Measurements from ENCODE around the gene SMIM5. TPM values are rescaled to one million over a fixed set of nuclear protein-coding genes. Genes with fewer than 3 reads are reported as not detected.

Gene SMIM5
- total RNA-seq, 4 donors from 2014 or later = 2.3 to 13.6 (median 7.9) TPM

GRCh38 chr17:75611851-75612429 is 21.3 kb upstream of the SMIM5 start:
- Histone ChIP-seq H3K4me3 (replicated peaks in 1 of 3) (no peak overlapping the region), H3K36me3 (peaks cover 10 to 30% of the 10 kb centered on the region in 2 donors), H3K9me3 (no peaks in the 10 kb centered on the region), H3K27ac (no peak overlapping the region), H3K4me1 (no peaks in the 10 kb centered on the region), H3K27me3 (no peaks in the 10 kb centered on the region)
- intact Hi-C loops (cut with DNase I) = no loop called here
- no peak for DNase-seq
- TF ChIP-seq POLR2A (IDR thresholded peaks at IDR 0.05) (no peak), CTCF (IDR thresholded peaks at IDR 0.05) (no peak)
- WGBS, 2 donors = 92 to 94% methylated on average over 19 to 20 of the region's 20 CpGs

GRCh38 chr17:75612906-75613626 is 20.2 kb upstream of the SMIM5 start:
- Histone ChIP-seq H3K36me3 (peaks cover 19 to 33% of the 10 kb centered on the region in 2 donors), H3K9me3 (no peaks in the 10 kb centered on the region), H3K27me3 (no peaks in the 10 kb centered on the region), H3K27ac (no peak overlapping the region), H3K4me1 (no peaks in the 10 kb centered on the region), H3K4me3 (replicated peaks in 1 of 3) (no peak overlapping the region)
- intact Hi-C loops (cut with DNase I) = no loop called here
- 91% methylated on average over 17 of the region's 27 CpGs; no CpG with 5 or more reads in 1 of the 2 donors for WGBS, 2 donors
- DNase-seq = no peak
- TF ChIP-seq CTCF (IDR thresholded peaks at IDR 0.05) = no peak
- TF ChIP-seq POLR2A (IDR thresholded peaks at IDR 0.05) = no peak

- WGBS, 2 donors = 90 to 95% methylated on average over 6 to 7 of the region's 12 CpGs
- intact Hi-C loops (cut with DNase I) = no loop called here
- no peaks in the 10 kb centered on the region for H3K4me1 ChIP-seq
- no peak for DNase-seq
- no peaks in the 10 kb centered on the region for H3K9me3 ChIP-seq
- no peaks in the 10 kb centered on the region for H3K27me3 ChIP-seq
- peaks cover 21 to 40% of the 10 kb centered on the region in 2 donors for H3K36me3 ChIP-seq
- H3K27ac ChIP-seq = no peak overlapping the region
- TF ChIP-seq CTCF (IDR thresholded peaks at IDR 0.05) (no peak), POLR2A (IDR thresholded peaks at IDR 0.05) (no peak)
- no peak overlapping the region for H3K4me3 ChIP-seq (replicated peaks in 1 of 3)
Observed at GRCh38 chr17:75614006-75614405, 19.2 kb upstream of the SMIM5 start.

- 74 to 88% methylated on average over 3 to 11 of the region's 19 CpGs for WGBS, 2 donors
- Histone ChIP-seq H3K4me1 (no peaks in the 10 kb centered on the region), H3K36me3 (peaks cover 27 to 40% of the 10 kb centered on the region in 2 donors), H3K27me3 (no peaks in the 10 kb centered on the region), H3K9me3 (no peaks in the 10 kb centered on the region), H3K4me3 (replicated peaks in 1 of 3) (no peak overlapping the region), H3K27ac (no peak overlapping the region)
- no peak for DNase-seq
- TF ChIP-seq POLR2A (IDR thresholded peaks at IDR 0.05) (no peak), CTCF (IDR thresholded peaks at IDR 0.05) (no peak)
- intact Hi-C loops (cut with DNase I) = loop anchor here (5.0 kb wide), 1 partner anchor 123 kb away; no protein-coding TSS in a partner anchor
Observed at GRCh38 chr17:75614556-75615270, 18.5 kb upstream of the SMIM5 start.
